GM12875 (cell line): ENCODE results near the gene GATAD2A.
A peak's percentile ranks its signal among the peaks of the same experiment; 100 is the strongest.

Source experiments
- H3K4me3 ChIP-seq: one replicate; pipeline ENCODE4 v1.5.1; 2011; ENCODE audit warnings: low read depth, low read length, control low read depth
- CTCF ChIP-seq: IDR thresholded peaks from 2 replicates; pipeline ENCODE4 v1.5.1; 2011; ENCODE audit warnings: low read depth, mild to moderate bottlenecking, control low read depth, inconsistent platforms, low read length, moderate library complexity, borderline replicate concordance; ENCODE audit not compliant: insufficient read depth

The GATAD2A gene

GRCh38 chr19:19508217-19508616, 102.7 kb downstream of the GATAD2A start:
- TF ChIP-seq CTCF: no peak
- H3K4me3 ChIP-seq: no peak overlapping the region

GRCh38 chr19:19510432-19510831, 105.0 kb downstream of the GATAD2A start:
- TF ChIP-seq CTCF: no peak
- H3K4me3 ChIP-seq: no peak overlapping the region

- TF ChIP-seq CTCF: no peak
- H3K4me3 ChIP-seq: no peak overlapping the region
These were observed 108.2 kb downstream of the GATAD2A start for GRCh38 chr19:19513682-19514081.

GRCh38 chr19:19514215-19514657, 108.8 kb downstream of the GATAD2A start:
- no peak overlapping the region for H3K4me3 ChIP-seq
- TF ChIP-seq CTCF: no peak

- H3K4me3 ChIP-seq: peak within 1 kb of the TSS; percentile 77
- TF ChIP-seq CTCF: no peak
These were observed 109.6 kb downstream of the GATAD2A start, which contains the start of gene TSSK6 for GRCh38 chr19:19514881-19515641. TSSK6 (minus strand) TSS chr19:19515548; CDS start chr19:19515427, 121 bp downstream.

- TF ChIP-seq CTCF: no peak
- H3K4me3 ChIP-seq: peak within 1 kb of the TSS; percentile 77
These were observed 110.4 kb downstream of the GATAD2A start, which contains the start of gene NDUFA13 for GRCh38 chr19:19515642-19516519. NDUFA13 (plus strand) TSS chr19:19516225; CDS start chr19:19516239, 14 bp downstream.

GRCh38 chr19:19517235-19517619, 111.8 kb downstream of the GATAD2A start:
- TF ChIP-seq CTCF: no peak

More at GRCh38 chr19:19517235-19517619, 111.8 kb downstream of the GATAD2A start:
- no peak overlapping the region for H3K4me3 ChIP-seq
